Activated CD4-positive, alpha-beta T cell treated with anti-CD3 and anti-CD28 coated beads for 24 hours (primary cell): ENCODE data around the gene PODN.

Experiments
- DNase-seq, 2 donors: peaks; one replicate each; pipeline ENCODE4 v3.0.0-alpha.2; 2020; ENCODE audit warnings: low read depth in 2 of 2

Gene PODN

DNA sequence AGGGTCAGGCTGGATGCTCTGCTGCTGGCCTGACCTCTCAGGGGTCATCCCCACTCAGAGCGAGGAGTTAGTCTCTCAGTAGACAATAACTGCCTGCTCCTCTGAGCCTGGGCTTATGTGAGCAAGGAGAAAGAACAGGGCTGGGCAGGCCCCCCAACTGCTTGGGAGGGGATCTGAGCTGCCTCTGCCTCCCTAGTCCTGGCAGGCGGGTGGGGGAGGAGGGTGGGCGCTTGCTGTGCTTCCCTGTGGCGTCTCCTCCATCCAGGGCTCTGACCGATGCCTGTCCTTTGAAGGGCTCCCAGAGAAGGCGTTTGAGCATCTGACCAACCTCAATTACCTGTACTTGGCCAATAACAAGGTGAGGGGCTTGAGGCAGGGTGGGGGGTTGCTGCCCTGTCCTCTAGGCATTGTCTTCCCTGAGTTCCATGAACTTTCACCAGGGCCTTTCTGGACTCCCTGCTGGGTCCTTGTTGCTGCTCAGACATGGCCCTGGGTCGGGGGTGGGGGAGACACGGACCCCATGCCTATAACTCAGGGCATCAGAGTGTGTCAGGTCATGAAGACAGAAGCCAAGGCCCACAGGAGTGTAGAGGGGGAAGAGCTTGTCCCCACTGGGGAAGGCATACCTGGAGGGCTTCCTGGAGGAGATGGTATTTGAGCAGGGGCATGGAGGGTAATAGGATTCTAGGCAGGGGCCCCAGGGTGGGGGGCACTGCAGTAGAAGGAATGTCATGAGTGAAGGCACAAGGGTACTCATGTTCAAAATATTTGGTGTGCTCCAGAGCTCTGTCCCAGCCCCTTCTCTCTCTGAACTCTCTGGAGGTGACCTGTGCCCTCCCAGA is 12.5 kb downstream of the PODN start:
- DNase-seq, result no peak

DNA sequence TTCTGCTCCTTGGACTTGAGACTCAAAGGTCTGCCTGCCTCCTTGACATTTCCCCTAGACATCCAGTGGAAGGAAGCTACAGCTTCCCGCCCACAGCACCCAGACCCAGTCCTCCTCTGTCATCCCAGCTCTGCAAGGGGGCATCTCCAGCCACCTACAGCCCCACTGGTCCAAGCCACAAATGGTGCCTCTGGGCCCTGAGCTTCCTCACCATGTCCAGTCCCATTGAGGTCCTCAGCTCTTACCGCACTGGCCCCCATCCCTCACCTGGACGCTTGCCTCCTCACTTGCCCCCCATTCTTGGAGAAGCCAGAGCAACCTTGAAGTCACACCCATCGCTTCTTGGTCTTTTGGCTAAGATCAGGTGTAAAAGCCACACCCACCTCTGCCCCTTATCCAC is 13.2 kb downstream of the PODN start:
- no peak for DNase-seq

DNA sequence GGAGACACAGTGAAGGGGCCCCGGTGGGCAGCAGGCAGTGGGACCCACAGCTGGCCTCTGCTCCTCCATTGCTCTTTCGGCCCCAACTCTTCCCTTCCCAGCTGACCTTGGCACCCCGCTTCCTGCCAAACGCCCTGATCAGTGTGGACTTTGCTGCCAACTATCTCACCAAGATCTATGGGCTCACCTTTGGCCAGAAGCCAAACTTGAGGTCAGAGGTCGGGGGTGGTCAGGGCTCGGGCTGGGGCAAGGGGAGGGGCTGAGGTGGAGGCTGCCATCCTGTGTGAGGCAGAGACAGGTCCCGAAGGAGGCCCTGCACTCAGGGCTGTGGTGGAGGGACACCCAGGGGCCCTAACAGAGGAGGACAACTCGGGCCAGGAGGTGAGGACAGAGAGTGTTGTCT is 13.7 kb downstream of the PODN start:
- no peak for DNase-seq

- DNase-seq, result no peak
Observed at GRCh38 chr1:53076165-53076564, 14.2 kb downstream of the PODN start.

DNA sequence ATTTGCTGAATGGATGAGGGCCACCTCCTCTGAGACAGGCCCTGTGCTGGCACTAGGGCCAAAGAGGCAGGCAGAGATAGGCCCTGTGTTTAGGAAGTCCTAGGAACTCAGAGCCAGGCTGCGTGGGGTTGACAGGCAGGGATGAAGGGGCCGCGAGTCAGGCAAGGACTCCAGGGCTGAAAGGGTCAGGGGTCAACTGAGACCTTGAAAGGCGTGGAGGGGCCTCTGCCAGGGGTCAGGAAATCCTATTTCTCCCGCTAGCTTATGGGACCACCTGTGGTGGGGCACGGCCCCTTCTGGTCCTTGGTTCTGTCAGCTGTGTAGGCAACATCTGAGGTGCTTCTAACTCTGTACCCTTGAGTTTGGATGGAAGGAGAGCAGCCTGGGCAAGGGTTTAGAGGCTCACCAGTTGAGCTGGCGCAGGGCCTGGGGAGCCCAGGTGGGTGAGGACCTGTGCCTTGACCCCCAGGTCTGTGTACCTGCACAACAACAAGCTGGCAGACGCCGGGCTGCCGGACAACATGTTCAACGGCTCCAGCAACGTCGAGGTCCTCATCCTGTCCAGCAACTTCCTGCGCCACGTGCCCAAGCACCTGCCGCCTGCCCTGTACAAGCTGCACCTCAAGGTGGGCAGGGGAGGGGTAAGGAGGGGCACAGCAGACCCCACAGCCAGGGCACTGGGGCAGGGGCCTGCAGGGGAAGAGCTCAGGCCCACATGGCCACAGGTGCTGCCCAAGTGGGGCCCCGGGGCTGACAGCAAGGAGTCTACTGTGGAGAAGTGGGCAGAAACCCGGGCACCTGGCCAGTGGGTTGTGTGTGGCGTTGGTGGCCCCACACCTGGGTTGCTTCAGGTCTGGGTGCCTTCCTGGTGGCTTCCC is 14.9 kb downstream of the PODN start:
- no peak for DNase-seq

DNA sequence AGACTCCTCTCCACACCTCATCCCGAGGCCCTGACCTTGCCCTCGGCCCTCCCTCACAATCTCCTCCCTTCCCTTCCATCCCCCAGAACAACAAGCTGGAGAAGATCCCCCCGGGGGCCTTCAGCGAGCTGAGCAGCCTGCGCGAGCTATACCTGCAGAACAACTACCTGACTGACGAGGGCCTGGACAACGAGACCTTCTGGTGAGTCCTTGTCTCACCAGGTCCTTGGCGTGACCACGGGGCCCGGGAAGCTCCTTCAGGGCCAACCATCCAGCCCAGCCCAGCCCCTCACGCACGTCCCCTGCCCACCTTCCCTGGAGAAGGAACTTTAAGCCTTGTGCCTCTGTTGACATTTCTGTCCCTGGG is 15.6 kb downstream of the PODN start:
- DNase-seq, result no peak

DNA sequence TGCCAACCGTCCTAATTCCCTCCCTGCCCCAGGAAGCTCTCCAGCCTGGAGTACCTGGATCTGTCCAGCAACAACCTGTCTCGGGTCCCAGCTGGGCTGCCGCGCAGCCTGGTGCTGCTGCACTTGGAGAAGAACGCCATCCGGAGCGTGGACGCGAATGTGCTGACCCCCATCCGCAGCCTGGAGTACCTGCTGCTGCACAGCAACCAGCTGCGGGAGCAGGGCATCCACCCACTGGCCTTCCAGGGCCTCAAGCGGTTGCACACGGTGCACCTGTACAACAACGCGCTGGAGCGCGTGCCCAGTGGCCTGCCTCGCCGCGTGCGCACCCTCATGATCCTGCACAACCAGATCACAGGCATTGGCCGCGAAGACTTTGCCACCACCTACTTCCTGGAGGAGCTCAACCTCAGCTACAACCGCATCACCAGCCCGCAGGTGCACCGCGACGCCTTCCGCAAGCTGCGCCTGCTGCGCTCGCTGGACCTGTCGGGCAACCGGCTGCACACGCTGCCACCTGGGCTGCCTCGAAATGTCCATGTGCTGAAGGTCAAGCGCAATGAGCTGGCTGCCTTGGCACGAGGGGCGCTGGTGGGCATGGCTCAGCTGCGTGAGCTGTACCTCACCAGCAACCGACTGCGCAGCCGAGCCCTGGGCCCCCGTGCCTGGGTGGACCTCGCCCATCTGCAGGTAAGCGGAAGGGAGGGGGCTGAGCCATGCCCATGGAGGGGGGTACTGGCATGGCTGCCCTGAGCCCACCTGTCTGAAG is 16.5 kb downstream of the PODN start:
- DNase-seq, result no peak

DNA sequence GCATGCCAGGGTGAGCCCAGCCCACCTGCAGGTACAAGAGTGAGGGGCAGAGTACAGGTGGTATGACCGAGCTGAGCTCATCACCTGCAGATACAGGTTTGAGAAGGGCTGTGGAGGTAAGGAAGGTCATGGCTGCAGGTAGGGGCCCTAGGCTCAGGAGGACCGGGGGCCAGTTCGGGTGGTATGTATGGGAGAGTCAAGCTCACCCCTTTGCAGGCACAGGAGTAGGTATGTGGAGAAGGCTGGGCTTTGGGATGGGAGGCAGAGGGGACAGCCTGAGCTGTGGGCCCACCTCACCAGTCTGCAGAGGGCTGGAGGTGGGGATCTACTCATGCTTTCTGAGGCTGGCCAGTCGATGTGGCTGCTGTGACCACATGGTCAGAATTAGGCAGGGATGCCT is 17.2 kb downstream of the PODN start:
- DNase-seq, result no peak

- no peak for DNase-seq
Observed at GRCh38 chr1:53080041-53080440, 18.0 kb downstream of the PODN start.

GRCh38 chr1:53080769-53081168 is 18.8 kb downstream of the PODN start:
- DNase-seq, result no peak

- DNase-seq, result no peak
Observed at GRCh38 chr1:53081384-53082066, 19.5 kb downstream of the PODN start.

DNA sequence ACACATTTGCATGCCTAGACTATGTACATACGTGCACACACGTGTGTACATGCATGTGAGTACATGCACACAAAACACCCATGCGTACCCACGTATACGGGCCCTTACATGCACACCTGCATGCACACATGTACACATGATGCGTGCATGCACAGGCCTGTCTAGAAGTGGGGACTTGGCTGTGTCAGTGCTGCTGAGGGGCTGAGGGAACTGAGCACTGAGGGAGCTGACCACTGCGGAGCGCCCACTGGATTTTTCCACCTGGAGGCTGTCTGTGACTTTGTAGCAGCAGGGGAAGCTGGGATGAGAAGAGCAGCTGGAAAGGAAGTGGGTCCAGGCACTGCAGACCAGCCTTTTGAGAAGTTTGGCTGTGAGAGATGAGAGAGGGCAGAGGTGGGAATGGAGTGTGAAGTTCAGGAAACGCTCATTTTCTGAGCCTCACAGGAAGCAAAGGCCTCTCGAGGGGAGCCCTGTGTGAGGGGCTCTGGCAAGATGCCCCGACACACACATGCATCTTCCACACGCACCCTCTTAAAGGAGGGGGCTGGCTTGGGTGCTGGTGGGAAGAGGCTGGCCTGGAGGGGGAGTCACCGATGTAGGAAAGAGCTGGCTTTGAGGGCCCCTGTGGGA is 20.9 kb downstream of the PODN start:
- no peak for DNase-seq

- DNase-seq, result no peak
Observed at GRCh38 chr1:53083636-53084588, 21.9 kb downstream of the PODN start.

DNA sequence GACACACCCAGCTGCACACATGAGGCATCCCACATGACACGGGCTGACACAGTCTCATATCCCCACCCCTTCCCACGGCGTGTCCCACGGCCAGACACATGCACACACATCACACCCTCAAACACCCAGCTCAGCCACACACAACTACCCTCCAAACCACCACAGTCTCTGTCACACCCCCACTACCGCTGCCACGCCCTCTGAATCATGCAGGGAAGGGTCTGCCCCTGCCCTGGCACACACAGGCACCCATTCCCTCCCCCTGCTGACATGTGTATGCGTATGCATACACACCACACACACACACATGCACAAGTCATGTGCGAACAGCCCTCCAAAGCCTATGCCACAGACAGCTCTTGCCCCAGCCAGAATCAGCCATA is 22.6 kb downstream of the PODN start:
- no peak for DNase-seq

GRCh38 chr1:53085405-53085804 is 23.4 kb downstream of the PODN start:
- DNase-seq, result no peak

DNA sequence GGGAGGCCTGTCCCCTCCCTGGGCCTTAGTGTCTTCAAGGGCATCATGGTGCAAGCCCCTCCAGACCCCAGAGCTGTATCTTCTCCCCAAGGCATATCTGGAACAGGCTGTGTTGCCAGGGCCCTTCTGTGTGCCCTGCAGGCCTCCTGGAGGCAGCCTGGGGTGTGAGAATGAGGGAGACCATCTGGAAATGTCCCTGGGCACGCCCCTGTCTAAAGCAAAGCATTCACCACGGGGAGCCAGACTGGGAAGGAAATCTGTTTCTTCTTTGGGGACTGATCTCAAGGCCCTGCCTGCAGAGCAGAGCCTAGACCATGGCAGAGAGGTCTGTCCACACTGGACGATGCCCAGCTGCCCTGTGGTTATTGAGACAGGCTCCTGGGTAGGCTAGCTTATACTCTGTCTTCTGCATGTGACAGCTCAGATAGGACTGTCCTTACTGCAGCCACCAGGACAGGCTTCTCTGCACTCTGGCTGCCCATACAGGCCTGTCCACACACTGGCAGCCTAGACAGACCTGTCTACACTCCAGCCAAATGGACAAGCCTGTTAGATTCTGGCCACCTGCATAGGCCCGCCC is 24.6 kb downstream of the PODN start:
- no peak for DNase-seq

- DNase-seq, result no peak
Observed at GRCh38 chr1:53087332-53088285, 25.6 kb downstream of the PODN start.

- DNase-seq, result no peak
Observed at GRCh38 chr1:53088616-53089300, 26.7 kb downstream of the PODN start.
